Activated CD4-positive, CD25-positive, alpha-beta regulatory T cell (primary cell): Measurements from ENCODE around the gene LTF.

Experiments
- DNase-seq, 4 experiments: peaks; one replicate each; lab custom pipeline; 2025; lab: John Stamatoyannopoulos, UW

LTF gene

DNA sequence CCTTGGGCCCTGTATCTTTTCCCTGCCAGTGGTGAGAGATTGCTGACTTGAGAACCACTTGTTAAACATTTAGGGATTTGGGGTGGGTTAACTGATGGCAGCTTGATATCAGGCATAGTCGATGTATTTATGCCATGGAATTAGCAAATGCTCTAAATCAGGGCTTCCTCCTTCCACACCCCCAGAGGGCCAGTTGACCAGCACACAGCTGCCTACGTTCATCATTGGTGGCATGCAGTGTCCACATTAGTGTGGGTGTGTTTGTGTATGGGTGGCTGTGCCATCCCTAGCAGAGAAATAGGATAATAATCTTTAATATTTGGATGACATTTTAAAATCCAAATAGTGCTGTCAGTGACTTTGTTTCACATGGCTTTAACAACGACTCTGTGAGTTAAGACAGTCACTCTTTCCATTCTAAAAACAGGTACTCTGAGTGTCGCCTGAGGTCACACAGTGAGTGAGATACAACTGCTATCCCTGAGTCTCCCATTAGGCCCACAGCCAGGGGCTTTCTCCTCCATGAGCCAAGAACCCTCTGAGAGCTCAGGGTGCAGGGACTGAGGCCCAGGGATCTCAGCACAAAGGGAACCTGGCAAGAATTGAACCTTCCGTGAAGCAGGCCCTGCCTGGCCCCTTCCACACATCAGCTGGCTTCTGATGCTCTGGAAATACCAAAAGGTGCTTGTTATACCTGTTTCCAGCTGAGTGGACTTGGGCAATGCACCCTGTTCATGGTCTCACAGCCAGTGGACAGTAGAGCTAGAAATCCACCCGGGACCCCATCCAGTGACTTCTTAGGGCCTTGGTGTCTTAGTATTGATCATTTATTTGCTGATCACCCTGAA, 4.3 kb upstream of the LTF start:
- DNase-seq: no peak

DNA sequence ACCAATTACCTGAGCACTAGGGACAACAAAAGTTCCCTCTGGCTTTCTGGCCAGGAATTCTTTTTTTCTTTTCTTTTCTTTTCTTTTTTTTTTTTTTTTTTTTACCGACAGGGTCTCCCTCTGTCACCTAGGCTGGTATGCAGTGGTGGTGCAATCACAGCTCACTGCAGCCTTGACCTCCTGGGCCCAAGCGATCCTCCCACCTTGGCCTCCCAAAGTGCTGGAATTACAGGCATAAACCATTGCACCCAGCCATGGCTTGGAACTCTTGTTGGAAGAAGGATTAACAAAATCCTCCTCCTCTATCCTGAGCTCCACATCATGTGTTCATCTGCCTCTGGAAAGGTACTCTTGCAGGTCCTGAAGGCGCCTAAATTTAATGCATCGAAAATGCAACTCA, 2.9 kb upstream of the LTF start:
- DNase-seq: no peak

DNA sequence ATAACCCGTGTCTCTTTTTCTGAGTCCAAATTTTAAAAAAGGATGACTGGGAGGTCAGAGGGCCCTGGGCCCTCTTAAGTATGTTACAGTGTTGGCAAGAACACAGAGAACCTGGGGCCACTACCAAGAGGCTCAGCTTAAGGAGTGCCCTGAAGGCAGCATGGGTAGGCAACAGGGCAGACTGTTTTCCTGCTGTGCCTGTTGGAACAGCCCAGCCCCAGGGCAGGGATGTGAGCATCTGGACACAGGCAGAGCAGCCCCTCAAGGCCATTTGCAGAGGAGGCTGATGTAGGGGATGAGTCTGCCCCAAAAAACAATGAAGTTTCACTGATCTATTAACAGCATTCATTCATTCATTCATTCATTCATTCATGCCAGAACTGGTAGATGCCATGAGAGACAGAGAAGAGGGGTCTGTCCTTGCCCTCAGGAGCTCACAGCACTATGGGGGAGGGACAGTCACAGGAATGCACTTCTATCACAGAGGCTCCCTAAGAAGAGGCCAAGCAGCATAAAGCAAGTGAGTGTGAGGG, 2.2 kb upstream of the LTF start:
- DNase-seq: no peak

DNA sequence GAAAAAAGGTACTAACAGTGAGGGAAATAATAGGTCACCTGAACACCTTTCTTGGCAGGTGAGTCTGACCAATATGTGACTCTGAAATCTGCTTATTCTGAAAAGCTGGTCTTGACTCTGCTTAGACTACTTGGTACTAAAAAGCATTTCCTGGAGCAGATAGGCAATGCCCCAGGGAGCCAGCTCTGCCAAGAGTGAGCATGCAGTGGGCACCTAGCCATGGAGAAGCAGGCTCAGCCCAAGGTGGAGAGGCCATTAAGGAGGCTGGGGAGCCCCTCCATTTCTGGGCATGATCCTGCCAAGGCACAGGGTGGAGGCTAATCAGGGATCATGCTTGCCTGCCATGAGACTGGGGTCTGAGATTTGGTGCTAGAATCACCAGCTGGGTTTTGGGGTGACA, 1.6 kb upstream of the LTF start:
- DNase-seq: no peak

DNA sequence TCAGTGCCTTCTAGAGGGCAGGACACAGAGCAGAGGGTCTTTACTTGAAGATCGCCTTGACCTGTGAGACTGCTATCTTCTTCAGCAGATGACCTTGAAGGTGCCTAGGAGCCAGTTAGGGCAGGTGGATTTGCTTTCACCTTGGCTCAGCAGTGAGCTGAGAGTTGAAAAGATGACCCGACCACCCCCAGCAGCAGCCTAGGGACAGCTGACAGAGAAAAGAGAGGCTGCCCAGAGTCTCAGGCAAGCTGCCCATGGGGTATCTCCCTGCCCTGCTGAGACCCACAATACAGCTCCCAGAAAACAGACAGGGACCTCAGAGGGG, 453 bp upstream of the LTF start:
- DNase-seq: no peak

DNA sequence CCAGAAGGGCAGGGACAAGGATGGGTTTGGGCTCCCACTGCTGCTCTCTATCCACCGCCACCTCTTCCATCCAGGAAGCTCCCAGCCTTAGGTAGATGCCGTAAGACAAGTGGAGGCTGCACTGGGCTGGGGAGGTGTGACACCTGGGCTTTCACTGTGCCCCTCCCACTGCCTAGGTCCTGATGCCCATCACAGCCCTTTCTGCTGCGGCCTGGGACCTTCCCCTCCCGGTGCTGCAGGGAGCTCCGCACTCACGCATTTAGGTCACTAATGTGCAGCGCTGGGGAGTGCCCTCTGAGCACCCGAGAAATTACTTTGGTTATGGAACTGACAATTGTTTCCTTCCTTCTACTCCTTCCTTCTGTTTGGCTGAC, 850 bp downstream of the LTF start:
- no peak for DNase-seq

DNA sequence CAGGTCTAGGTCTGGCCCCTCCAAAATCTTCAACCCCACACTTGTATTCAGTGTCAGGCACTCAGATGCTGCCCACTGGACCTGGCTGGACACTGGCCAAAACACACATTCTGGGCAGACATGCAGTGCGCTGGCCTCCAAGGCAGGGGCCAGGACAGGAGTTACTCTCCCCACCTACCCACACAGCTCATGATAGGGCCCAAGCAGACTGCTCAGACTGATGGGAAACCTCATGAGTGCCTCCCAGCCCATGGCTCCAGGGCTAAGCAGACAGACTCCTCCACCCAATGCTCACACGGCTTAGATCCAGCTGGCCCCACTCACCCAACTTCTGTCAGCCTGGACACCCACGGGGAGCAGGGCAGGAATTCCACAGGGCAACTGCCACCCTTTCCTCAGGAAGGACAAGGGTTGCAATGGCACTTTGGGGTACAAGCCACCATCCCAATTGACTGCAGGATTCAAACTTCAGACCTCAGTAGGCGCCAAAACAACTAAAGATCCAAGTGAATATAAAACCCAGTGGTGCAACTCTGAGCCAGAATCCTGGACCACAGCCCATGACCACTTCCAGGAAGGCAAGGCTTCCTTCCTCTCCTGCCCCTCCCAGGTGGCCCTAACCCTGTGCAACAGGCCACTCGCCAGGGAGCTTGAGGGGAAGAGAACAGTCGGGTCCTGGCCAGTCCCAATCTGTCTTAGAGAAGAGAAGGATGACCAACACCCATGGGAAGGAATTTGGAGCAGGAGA, 1.4 kb downstream of the LTF start:
- no peak for DNase-seq

DNA sequence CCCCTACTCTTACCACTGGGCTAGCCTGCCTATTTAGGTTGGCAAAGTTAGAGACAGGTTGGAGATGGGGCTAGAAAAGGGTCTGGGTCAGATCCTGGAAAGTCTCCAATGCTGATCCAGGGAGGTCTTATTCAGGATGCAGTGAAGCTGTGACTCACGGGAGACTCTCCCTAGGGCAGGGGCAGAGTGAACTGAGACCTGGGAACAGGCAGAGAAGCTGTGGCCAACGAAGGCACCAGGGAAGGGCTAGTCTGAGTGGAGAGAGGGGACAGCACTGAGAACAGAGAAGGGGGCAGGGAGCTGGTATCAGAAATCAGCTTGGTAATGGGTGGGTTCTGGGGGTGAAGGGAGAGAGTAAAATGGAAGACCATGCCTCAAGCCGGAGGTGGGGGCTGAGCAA, 2.2 kb downstream of the LTF start:
- no peak for DNase-seq

DNA sequence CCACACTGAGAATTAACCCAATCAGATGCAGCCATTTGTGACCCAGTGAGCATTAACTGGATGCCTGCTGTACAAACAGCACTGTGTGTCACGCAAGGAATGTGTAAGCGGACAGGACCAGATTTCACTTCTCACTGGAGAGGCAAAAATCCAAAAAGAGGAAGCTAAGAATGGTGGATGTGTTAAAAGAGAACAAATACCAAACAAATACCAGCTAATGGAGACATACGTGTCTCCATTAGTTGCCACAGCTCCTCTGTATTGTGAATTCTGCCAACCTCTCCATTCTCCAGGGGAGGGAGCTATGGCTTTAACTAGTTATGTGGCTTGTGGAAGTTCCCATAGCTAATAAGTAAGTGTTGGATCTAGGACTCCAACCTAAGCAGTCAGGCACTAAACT, 2.6 kb downstream of the LTF start:
- no peak for DNase-seq

DNA sequence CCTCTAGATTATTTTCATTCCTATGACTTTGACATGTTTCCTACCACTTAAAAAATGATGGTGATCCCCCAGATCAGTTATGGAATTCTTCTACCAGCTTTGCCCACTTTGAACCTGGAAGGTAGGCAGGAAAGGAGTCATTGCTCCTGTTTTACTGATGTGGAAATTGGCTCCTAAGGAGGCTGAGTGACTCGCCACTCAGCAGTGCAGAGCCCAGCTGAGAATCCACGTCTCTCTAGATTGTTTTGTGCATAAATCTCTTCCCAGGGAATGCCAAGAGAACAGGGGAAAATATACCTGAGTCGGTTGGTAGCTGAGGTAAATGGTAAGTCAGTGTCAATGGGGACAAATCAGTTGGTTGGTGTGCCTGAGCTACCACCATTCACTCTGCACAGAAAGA, 4.7 kb downstream of the LTF start:
- no peak for DNase-seq

DNA sequence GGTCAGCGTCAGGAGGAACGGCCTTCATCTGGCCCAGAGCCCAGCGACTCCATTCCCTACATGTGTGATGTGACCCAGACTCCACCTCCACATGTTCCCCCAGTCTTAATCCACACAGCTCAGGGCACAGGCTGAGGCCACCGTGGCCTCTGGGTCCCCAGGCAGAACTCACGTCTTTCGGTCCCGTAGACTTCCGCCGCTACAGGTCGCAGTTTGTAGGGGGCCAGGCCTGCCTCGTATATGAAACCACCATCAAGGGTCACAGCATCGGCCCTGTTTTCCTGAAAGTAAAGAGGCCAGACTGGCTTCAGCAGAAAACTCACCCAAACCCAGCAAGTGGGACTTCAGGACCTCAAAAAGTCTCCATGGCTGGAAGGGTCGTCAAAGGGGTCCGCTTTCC, 8.6 kb downstream of the LTF start:
- DNase-seq: no peak

DNA sequence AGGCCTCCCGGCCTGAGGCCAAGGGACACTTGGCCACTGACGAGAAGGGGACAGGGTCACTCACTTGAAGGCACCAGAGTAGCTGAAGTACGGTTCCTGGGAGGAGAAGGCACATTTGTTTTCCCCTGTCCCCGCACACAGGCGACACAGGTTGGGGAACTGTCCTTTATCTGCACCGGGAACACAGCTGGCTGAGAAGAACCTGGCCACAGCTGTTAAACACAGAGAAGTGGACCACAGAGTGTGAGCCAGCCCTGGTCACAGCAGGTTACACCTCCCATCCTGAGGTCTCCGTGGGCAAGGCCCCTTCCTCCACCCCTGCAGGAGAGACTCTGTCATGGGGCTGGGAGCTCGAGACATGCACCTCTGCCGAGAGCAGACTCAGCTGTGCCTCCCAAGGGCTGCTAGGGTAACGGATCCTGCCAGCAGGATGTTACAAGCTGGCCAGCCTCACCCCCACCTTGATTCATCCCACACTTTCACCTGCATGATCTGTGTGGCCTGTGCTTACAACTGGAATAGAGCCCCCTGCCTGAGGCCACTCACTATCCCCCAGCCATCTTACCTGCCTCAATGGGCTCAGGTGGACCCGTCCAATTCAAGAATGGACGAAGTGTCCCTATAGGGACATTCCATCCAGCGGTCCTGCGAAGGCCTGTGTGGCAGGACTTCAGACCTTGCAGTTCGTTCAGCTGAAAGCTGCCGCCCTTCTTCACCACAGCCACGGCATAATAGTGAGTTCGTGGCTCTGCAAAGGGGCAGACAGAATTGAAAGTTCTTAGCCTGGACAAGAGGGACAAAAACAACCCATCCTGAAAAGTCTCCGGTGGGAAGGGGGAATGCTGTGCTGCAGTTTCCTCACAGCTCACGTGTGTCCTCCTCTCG, 9.2 kb downstream of the LTF start:
- no peak for DNase-seq

DNA sequence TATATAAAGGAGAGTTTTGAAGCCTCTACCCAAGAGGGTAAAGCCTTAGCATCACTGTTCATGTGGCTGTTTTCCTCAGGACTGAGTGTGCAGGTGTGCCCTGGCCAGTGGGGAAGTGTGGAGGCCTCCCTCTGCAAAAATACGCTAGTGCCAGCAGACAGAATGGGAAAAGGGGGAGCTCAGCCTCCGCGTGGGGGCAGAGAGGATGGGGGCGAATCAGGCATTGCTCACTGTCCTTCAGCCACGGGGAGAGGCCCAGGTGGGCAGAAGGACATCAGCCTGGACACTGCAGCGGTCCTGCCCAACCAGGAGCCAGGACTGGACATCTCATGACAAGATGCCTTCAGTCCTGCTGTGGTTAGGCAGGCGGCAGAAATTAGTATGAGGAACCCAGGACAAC, 10.1 kb downstream of the LTF start:
- DNase-seq: no peak

DNA sequence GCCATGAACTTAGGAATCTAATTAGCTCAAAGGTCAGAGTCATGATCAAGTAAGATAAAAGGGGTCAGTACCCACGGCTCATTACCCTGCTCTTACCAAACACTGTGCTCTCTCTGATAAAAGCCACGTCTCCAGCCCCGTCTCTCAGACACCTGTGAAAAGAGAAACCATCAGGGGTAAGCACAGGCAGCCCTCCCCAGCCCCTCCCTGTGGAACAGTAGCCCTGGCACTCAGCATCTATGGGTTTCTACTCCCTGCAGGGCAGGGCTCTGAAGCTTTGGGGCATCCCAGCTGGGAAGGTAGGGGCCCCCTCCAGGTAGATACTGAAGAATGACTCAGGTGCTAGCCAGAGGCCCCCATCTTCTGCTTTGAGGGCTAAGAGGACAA, 10.5 kb downstream of the LTF start:
- no peak for DNase-seq

DNA sequence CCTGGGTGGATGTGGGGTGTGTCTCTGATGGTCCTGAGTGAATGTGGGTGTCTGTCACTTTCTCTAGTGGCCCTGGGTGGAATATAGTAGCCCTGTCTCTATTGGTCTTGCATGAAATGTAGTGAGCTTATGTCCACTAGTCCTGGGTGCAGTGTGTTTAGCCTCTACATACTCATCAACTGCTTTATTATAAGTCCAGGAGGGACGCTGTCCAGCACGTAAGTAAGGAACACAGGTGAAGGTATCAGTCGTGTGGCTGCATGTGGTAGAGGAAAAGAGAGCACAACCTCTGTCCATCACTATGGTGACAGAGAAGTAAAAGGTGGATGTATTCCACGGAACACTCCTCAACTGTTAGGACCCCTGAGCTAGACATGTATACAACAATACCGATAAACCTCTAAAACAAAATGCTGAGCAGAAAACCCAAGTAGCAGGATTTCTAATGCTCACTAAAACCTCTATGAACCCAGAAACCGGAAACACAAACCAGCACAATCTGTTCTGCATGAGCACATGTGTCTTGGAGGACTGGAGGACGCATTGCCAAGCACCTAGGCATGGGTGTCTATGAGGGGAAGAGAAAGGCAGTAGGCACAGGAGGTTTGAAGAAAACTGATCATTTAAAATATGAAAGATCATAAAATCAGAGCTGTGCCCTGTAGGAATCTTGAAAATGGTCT, 11.0 kb downstream of the LTF start:
- no peak for DNase-seq

DNA sequence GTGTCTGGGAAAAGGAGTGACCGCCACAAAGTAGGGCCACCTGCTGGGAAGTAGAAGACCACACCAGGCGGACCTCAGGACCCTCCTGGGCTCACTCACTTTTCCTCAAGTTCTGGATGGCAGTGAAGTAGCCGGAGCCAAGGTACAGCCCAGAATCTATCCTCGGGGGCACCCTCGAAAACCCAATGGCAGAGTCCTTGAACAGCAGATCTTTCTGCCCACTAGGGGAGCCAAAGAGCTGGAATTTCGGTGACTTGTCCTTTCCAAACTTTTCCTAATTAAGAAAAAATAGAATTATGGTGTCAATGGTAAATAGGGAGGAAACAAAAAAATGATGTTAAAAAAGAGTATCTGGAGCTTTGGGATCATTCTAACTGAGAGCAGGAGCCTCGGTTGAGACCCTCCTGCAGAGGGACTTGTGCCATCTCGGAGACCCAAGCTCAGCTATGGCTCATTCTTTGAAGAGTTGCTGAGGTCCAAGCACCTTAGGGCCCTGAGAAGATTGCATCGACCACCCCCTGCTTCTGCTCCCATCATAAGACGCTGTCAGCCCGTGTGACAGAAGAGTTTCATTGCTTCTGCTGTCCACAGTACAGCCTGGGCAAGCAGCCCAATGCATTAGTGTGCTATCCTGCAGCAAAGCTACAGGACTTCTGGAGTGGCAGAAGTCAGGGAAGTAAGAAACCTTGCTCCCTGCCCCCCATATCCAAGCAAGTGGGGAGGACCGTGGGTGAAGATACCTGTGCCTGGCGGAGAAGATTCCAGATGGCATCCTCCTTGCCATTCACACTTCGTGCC, 14.8 kb downstream of the LTF start:
- no peak for DNase-seq

DNA sequence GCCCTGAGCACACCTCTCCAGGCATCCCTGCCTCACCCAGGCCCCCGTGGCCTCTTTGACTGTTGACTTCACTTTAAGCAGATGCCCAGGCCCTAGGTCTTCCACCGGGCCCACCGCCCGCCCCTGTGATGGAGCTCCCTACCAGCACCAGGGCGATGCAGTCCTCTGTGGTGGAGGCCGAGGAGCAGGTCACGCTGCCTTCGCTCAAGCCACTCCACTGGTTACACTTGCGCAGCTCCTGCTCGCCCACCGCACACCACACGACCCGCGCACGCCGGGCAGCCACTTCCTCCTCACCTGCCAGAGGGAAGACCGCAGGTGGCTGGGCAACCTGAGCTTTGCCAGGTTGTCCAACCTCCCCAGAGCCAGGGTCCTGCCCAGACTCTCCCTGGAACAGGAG, 16.0 kb downstream of the LTF start:
- DNase-seq: no peak

DNA sequence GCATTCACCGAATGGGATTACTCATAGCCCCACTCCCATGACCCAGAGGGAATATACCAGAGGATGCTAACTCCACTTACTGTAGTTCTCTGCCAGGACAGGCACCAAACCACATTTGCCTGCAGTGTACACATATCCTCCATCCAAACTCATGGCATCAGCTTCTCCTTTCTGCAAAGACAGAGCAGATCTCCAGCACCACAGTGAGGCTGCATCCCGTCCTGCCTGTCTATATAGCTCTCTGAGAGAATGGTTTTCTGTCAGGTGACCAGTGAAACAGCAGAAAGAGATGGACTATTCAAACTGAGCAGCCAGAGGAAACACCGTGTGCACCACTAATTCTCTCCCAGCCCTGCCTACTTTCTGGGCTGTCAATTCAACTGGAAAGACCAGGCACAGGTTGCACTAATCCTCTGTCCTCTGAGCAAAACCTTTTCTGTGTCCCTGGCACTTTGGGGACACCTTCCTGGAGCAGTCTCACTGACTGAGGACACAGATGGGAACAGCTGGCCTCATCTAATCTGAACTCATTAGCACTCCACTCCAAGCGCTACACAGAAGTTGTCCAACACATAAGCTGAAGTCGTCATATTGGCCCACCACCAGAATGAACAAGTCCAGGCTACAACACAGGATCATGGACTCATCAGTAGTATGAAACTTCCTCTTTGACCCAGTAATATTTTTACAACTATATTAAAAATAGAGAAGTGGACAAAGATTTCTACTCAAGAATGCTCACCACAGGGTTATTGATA, 17.3 kb downstream of the LTF start:
- no peak for DNase-seq

DNA sequence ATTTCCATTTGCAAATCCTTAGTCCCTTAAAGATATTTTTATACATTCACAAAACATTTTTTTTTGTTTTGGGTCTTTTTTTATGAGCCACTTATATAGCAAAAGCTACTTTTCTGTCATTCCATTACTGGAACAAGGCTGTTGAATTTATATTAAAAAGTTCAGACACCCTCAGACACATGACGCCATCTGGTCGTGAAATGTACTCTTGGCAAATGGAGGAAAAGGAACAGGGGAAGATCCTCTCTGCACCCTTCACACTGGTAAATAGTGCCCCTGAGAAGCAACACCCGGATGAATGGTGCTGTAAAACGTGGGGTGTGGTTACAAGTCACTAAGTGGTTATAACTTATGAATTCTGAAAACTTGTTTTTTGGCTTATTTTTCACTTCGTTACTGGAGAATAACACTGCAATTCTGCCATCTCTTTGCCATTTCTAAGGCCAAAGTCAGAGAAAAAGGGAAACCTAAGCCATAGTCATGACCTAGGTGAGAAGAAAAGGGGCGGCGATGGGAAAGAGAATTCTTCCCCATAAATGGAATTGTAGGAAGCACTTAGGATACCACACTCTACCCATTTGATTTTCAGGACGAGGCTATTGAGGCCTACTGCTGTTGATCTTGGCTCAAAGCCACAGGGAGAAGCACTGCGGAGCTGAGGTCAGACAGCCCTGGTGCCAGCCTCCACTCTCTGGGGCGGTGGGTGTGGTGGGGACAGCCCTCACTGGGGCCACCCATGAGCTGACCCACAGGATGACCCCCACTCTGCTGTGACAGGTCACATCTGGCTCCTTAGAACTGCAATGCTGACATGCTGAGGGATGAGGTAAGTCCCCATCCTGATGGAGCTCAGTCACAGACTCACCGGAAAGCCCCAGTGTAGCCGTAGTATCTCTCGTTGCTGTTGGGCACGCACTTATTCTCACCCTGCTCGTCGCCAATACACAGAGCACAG, 21.9 kb downstream of the LTF start:
- DNase-seq: no peak
